ENCODE data around the gene IPO13.

DNA sequence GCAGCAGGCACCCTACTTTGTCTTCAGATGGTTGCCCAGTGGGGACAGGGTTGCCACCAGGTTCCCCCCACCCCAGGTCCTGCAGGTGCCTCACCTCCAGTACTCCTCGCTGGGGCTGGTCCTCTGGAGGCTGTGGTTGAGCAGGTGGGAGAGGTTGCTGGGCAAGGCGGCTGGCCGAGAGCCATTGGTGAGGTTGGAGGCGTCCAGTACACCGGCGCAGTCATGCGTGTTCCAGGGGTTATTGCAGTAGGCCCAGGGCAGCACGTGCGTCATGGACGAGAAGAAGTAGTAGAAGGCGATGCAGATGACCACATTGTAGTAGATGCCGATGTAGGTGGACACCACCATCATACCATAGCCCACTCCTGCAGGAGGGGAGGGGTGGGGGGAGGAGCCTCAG, 61.5 kb downstream of the IPO13 start:
- TF ChIP-seq POLR2A (IDR thresholded peaks at IDR 0.05; ENCODE audit: low read depth, low read length) = no peak
- no peak for TF ChIP-seq POLR2AphosphoS5 (IDR thresholded peaks at IDR 0.05; ENCODE audit: low read depth, low read length)
- TF ChIP-seq TAF1 (IDR thresholded peaks at IDR 0.05; ENCODE audit: low read depth, low read length) = no peak
- no peak for TF ChIP-seq SPI1 (IDR thresholded peaks at IDR 0.05; ENCODE audit: low read depth, low read length)
- no peak for TF ChIP-seq POU2F2 (IDR thresholded peaks at IDR 0.05; ENCODE audit: low read depth, low read length)
- TF ChIP-seq PAX5 (IDR thresholded peaks at IDR 0.05; ENCODE audit: insufficient read depth, low read length, severe bottlenecking) = no peak

All from GM12891 (cell line).